AG09319 (cell line): ENCODE results near the gene RPP30.
"Not testable (repeated sequence)": the region's sequence is repeated elsewhere in the genome, so short reads cannot be mapped to it uniquely, and the experiment has no call there.

Experiments used
- DNase-seq: peaks from one replicate; pipeline ENCODE4 v3.0.0-alpha.2; 2010; ENCODE audit warnings: low read depth; ENCODE audit errors: extremely low read depth
- CTCF ChIP-seq: IDR thresholded peaks from 2 replicates; pipeline ENCODE4 v1.5.1; 2011; ENCODE audit warnings: low read depth, mild to moderate bottlenecking, inconsistent platforms, low read length, moderate library complexity

The RPP30 gene

GRCh38 chr10:90930971-90931871 is 59.4 kb downstream of the RPP30 start:
- TF ChIP-seq CTCF, result no peak
- no peak for DNase-seq

- no peak for DNase-seq
- no peak for TF ChIP-seq CTCF
These were observed 64.0 kb downstream of the RPP30 start for GRCh38 chr10:90935581-90936275.

GRCh38 chr10:90936276-90936659 is 64.5 kb downstream of the RPP30 start:
- TF ChIP-seq CTCF, result no peak
- no peak for DNase-seq

- DNase-seq, result no peak
- TF ChIP-seq CTCF, result no peak
These were observed 66.0 kb downstream of the RPP30 start for GRCh38 chr10:90937645-90938258.

- no peak for TF ChIP-seq CTCF
- DNase-seq, result no peak
These were observed 67.3 kb downstream of the RPP30 start for GRCh38 chr10:90939116-90939515.

GRCh38 chr10:90939648-90940047 is 67.9 kb downstream of the RPP30 start:
- DNase-seq, result no peak

GRCh38 chr10:90942980-90943379 is 71.2 kb downstream of the RPP30 start:
- DNase-seq, result not testable (repeated sequence)

More at GRCh38 chr10:90939648-90940047, 67.9 kb downstream of the RPP30 start:
- no peak for TF ChIP-seq CTCF
